Skeletal muscle satellite cell (primary cell): ENCODE results near the gene IPO5.
"Not testable (repeated sequence)": the region's sequence is repeated elsewhere in the genome, so short reads cannot be mapped to it uniquely, and the experiment has no call there.

Experiments used
- H3K27me3 ChIP-seq: 2 replicates; pipeline ENCODE4 v1.7.0; 2013; ENCODE audit warnings: low read length; ENCODE audit not compliant: control insufficient read depth, insufficient read depth
- H3K36me3 ChIP-seq: 2 replicates; pipeline ENCODE4 v1.7.0; 2013; ENCODE audit warnings: mild to moderate bottlenecking, control low read depth, low read length; ENCODE audit not compliant: insufficient read depth
- H3K4me1 ChIP-seq: 2 replicates; pipeline ENCODE4 v1.7.0; 2013; ENCODE audit warnings: low read length; ENCODE audit not compliant: control insufficient read depth, insufficient read depth
- H3K4me2 ChIP-seq: 2 replicates; pipeline ENCODE4 v1.7.0; 2013; ENCODE audit warnings: mild to moderate bottlenecking, low read length
- H3K4me3 ChIP-seq: 2 replicates; pipeline ENCODE4 v1.7.0; 2013; ENCODE audit warnings: low read length
- H3K9ac ChIP-seq: 2 replicates; pipeline ENCODE4 v1.7.0; 2013; ENCODE audit warnings: mild to moderate bottlenecking, low read depth, low read length, moderate library complexity
- H3K9me3 ChIP-seq: replicated peaks from 2 replicates; pipeline ENCODE4 v1.7.0; 2013; ENCODE audit warnings: mild to moderate bottlenecking, control low read depth, low read length

IPO5 gene

DNA sequence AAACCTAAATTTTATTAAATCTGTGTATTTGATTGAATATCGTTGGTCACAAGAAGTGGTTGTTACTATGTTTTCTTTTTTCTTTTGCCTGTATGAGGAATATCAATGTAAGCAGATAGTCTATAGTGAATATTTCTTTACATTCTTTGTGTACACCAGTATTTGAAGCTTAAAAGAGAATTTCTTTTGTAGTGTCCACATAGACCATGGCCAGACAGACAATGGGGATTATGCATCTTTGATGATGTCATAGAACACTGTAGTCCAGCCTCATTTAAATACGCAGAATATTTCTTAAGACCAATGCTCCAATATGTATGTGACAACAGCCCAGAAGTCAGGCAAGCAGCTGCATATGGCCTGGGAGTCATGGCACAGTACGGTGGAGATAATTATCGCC lies 64.8 kb downstream of the IPO5 start:
- no peak overlapping the region for H3K9ac ChIP-seq
- H3K36me3 ChIP-seq = peaks cover 85% of the 10 kb centered on the region
- peaks cover 24% of the 10 kb centered on the region for H3K4me1 ChIP-seq
- H3K4me3 ChIP-seq = no peak overlapping the region
- H3K27me3 ChIP-seq = no peaks in the 10 kb centered on the region
- H3K4me2 ChIP-seq = no peak overlapping the region
- H3K9me3 ChIP-seq = no peaks in the 10 kb centered on the region

DNA sequence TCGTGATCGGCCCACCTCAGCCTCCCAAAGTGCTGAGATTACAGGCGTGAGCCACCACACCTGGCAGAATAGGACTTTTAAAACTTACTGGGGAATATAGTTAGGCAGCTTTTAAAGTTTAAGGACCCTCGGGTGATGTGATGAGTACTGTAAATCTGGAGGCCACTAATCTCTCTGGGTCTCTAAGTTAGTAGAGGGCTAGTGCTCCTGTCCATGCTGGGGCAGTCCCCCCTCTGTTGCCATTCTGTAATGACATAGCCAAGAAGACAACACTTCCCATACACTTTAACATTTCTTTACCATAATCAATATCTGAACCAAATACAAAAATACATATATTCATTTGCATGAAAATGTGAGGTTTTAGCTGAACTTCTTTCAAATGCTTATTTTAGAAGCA lies 65.7 kb downstream of the IPO5 start:
- Histone ChIP-seq H3K9ac (no peak overlapping the region), H3K27me3 (no peaks in the 10 kb centered on the region), H3K9me3 (no peaks in the 10 kb centered on the region), H3K4me2 (no peak overlapping the region), H3K4me3 (no peak overlapping the region), H3K36me3 (peaks cover 87% of the 10 kb centered on the region), H3K4me1 (peaks cover 20% of the 10 kb centered on the region)

DNA sequence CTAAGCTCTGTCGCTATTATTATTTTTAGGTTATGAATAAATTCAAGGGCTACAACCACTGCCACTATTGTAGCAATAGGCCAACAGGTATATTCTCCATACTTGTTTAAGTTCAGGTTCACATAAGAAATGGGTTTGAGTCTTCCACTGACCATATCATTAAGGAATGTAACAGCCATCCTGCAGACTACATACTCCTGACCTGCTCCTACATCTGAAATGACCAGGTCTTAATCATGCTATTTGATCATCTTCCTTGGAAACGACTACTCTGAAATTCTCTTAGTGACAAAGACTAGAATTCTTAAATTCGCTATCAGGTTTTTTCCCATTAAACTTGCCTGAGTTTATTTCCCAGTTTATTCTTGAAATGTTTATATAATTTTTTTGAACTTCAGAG lies 66.8 kb downstream of the IPO5 start:
- Histone ChIP-seq H3K4me2 (no peak overlapping the region), H3K9me3 (no peaks in the 10 kb centered on the region), H3K36me3 (peaks cover 88% of the 10 kb centered on the region), H3K4me1 (peaks cover 10% of the 10 kb centered on the region), H3K9ac (no peak overlapping the region), H3K27me3 (no peaks in the 10 kb centered on the region), H3K4me3 (no peak overlapping the region)

DNA sequence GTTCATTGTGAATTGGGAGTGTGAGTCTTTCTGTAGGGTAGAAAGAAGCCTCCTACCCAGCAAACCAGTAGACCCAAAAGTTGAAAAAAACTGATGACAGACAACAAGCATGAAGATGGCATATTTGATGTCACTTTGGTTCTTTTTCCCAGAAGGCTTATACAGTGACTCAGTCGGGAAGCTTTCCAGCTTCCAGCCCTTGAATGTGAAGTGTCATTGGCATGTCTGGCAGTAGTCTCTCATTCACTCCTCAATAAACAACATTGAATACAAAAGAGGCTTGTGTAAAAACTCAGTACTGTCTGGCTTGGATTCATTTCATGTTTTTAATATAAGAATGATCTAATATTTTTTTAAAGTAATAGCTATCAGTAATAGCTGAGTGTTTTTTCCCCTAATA lies 68.7 kb downstream of the IPO5 start:
- no peaks in the 10 kb centered on the region for H3K27me3 ChIP-seq
- peaks cover 19% of the 10 kb centered on the region for H3K4me1 ChIP-seq
- no peak overlapping the region for H3K9ac ChIP-seq
- H3K9me3 ChIP-seq = no peaks in the 10 kb centered on the region
- H3K4me2 ChIP-seq = no peak overlapping the region
- no peak overlapping the region for H3K4me3 ChIP-seq
- H3K36me3 ChIP-seq = peaks cover 75% of the 10 kb centered on the region

DNA sequence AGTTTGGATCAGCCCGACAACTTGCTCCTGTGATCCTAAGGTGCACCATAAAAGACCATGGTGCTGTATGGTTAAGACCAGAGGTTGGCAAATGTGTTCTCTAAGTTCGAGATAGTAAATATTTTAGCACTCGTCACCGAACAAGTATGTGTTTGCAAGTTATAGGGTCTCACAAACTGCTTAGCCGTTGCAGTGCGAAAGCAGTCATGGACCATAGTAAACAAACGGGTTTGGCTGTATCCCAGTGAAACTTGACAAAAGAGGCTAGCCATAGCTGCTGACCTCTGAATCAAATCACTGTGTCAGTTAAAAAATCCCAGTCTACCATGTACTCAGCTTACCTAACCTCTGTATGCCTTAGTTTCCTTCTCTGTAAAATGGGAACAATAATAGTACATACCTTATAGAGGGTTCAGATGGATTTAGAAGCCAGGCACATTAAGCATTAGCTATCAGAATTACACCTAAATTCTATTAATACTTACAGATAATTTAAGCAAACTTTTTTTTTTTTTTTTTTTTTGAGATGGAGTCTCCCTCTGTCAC lies 72.1 kb downstream of the IPO5 start:
- no peak overlapping the region for H3K4me3 ChIP-seq
- H3K27me3 ChIP-seq = no peaks in the 10 kb centered on the region
- H3K9ac ChIP-seq = no peak overlapping the region
- no peaks in the 10 kb centered on the region for H3K9me3 ChIP-seq
- no peak overlapping the region for H3K4me2 ChIP-seq
- peaks cover 44% of the 10 kb centered on the region for H3K36me3 ChIP-seq
- peaks cover 19% of the 10 kb centered on the region for H3K4me1 ChIP-seq

DNA sequence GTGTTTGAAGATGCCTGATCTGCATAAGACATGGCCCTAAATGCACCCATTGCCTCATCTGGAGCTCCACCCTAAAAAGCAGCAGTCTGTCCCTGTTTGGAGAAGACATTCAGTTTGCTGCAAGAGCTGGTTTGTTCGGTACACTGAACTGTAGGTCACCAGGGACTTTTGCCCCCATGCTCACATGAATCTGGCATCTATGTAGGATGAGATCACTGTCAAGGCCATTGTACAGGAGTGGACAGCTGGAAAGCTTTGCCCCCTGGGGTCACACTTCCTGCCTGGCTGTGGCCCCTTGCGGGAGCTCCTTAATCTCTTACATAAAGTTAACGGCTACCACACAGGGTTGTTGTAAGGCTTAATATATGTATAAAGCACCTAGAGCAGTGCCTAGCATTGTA lies 73.0 kb downstream of the IPO5 start:
- H3K4me1 ChIP-seq = peaks cover 19% of the 10 kb centered on the region

DNA sequence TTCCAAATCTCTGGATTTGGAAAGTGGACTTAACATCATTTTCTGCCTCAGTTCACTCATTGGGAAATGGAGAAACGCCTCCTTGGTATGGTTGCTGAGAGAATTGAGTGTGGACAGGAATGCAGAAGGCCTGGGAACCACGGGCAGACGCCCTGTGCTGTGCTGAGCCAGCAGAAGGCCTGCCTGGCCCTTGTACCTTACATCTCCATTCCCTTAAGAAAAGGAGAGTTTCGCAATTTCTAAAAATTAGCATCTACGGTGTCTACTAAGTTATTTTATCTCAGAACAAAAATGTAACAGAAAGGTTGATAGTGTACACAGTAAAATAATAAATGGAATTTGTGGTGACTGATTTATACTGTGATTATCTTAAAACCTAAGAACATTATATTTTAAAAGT lies 78.7 kb downstream of the IPO5 start:
- peaks cover 10% of the 10 kb centered on the region for H3K27me3 ChIP-seq
- H3K4me1 ChIP-seq = no peaks in the 10 kb centered on the region
- H3K9ac ChIP-seq = no peak overlapping the region
- H3K4me2 ChIP-seq = no peak overlapping the region
- H3K4me3 ChIP-seq = no peak overlapping the region
- H3K36me3 ChIP-seq = no peaks in the 10 kb centered on the region
- H3K9me3 ChIP-seq = no peaks in the 10 kb centered on the region

More for the DNA sequence above, 73.0 kb downstream of the IPO5 start:
- H3K4me3 ChIP-seq = no peak overlapping the region
- no peaks in the 10 kb centered on the region for H3K9me3 ChIP-seq
- H3K4me2 ChIP-seq = no peak overlapping the region
- no peak overlapping the region for H3K9ac ChIP-seq
- H3K27me3 ChIP-seq = no peaks in the 10 kb centered on the region
- H3K36me3 ChIP-seq = peaks cover 36% of the 10 kb centered on the region

DNA sequence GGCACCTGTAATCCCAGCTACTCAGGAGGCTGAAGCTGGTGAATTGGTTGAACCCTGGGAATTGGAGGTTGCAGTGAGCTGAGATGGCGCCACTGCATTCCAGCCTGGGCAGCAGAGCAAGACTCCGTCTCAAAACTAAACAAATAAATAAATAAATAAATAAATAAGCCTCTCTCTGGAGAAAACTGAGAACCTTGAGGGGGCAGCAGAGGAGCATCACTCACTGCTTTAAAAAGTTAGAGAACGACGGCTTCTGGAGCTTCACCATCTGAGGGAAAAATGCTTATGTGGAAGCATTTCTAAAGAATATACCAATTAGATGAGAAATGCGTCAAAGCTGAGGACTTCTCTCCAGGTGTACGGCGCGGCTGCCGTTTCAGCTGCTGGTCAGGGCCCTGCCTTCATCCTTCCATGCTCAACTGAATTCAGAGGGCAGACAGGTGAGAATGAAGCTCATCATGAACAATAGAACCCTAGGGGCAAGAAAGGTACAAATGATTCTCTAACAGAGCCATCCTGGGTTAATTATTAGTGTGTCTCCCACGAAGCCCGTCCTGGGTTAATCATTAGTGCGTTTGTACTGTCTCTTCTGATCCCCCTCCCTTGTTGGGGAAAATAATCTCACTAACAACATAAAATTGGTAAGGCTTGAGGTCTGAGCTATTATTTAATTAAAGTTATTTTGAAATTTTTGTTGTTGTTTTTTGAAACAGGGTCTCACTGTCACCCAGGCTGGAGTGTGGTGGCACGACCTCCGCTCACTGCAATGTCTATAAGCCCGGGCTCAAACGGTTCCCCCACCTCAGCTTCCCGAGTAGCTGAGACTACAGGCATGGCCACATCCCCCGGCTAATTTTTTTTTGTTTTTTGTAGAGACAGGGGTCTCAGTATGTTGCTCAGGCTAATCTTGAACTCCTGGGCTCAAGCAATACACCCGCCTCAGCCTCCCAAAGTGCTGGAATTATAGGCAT lies 80.1 kb downstream of the IPO5 start:
- Histone ChIP-seq H3K4me1 (no peaks in the 10 kb centered on the region), H3K4me2 (no peak overlapping the region), H3K9me3 (no peaks in the 10 kb centered on the region), H3K4me3 (no peak overlapping the region), H3K27me3 (peaks cover 10% of the 10 kb centered on the region), H3K9ac (no peak overlapping the region), H3K36me3 (no peaks in the 10 kb centered on the region)

DNA sequence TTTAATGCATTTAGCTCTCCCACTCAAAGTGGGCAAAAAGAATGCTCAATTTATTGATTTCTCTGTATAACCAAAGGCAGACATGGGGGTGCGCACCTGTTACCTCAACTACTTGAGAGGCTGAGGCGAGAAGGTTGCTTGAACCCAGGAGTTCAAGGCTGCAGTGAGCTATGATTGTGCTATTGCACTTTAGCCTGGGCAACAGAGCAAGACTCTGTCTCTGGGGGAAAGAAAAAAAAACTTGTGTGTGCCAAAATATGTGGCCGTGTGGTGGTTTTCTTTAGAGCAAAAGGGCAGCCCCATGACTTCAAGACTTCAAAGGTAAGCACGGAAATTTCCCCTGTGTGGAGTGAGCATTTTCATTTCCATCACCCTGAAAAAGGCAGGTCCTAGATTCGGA lies 81.9 kb downstream of the IPO5 start:
- peaks cover 10% of the 10 kb centered on the region for H3K27me3 ChIP-seq

DNA sequence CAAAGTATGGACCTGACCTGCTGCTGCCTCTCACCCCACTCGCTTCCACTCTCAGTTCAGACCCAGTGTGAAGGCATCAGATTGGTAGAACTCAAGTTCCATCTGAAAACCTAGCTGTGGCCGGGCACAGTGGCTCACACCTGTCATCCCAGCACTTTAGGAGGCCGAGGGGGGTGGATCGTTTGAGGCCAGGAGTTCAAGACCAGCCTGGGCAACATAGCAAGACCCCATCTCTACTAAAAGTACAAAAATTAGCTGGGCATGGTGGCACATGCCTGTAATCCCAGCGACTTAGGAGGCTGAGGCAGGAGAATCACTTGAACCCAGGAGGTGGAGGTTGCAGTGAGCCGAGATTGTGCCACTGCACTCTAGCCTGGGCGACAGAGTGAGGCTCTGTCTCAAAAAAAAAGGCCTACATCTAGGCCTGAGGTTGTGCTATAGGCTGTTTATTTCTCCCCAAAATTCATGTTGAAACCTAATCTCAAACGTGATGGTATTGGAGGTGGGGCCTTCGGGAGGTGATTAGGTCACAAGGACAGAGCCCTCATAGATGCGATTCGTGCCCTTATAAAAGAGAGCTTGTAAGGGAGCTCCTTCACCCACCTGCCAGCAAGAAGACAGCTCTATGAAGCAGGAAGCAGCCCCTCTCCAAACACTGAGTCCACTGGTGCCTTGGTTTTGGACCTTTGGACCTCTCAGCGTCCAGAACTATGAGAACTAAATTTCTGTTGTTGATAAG lies 83.3 kb downstream of the IPO5 start:
- H3K4me3 ChIP-seq, H3K9ac ChIP-seq, H3K4me2 ChIP-seq, H3K36me3 ChIP-seq, H3K4me1 ChIP-seq, H3K9me3 ChIP-seq: not testable (repeated sequence)
- H3K27me3 ChIP-seq = peaks cover 10% of the 10 kb centered on the region

More for the DNA sequence above, 81.9 kb downstream of the IPO5 start:
- H3K4me2 ChIP-seq = no peak overlapping the region
- H3K9me3 ChIP-seq = no peaks in the 10 kb centered on the region
- no peak overlapping the region for H3K4me3 ChIP-seq
- no peaks in the 10 kb centered on the region for H3K36me3 ChIP-seq
- H3K4me1 ChIP-seq = no peaks in the 10 kb centered on the region
- no peak overlapping the region for H3K9ac ChIP-seq

DNA sequence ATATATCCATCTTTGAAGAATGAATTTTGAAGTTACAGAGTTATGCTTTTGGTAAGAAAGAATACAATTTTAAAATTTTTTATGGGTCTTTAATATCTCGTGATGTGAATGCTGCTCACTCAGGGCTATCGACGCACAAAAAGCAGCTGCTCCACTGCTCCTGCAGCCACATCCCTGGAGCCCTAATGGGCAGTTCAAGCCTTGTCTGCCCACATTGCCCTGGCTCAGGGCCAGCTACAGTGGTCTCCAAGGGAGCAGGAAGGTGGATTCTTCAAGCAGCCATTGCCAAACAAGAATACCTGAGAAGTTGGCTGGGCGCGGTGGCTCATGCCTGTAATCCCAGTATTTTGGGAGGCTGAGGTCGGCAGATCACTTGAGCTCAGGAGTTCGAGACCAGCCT lies 85.8 kb downstream of the IPO5 start:
- Histone ChIP-seq H3K4me2 (no peak overlapping the region), H3K27me3 (peaks cover 10% of the 10 kb centered on the region), H3K4me1 (no peaks in the 10 kb centered on the region), H3K9ac (no peak overlapping the region), H3K4me3 (no peak overlapping the region), H3K36me3 (no peaks in the 10 kb centered on the region), H3K9me3 (no peaks in the 10 kb centered on the region)
